HepG2 (cell line): ENCODE measurements around the gene CDC14B. TPM values are rescaled to one million over a fixed set of nuclear protein-coding genes. Genes with fewer than 3 reads are reported as not detected.

Experiments
- AKAP8 ChIP-seq: sonication (generic); formaldehyde crosslinking; IDR thresholded peaks from 2 replicates; pipeline ENCODE4 v1.5.1; 2020; ENCODE audit warnings: mild to moderate bottlenecking, missing genetic modification reagents
- ATF2 ChIP-seq: sonication (generic); formaldehyde crosslinking; IDR thresholded peaks from 2 replicates; pipeline ENCODE4 v1.4.0; 2020; ENCODE audit warnings: missing genetic modification reagents
- E2F2 ChIP-seq: sonication (generic); formaldehyde crosslinking; IDR thresholded peaks from 2 replicates; pipeline ENCODE4 v1.4.0; 2020; ENCODE audit warnings: missing genetic modification reagents, borderline replicate concordance
- MED13 ChIP-seq: sonication (generic); formaldehyde crosslinking; IDR thresholded peaks from 2 replicates; pipeline ENCODE4 v1.5.0; 2020; ENCODE audit warnings: missing genetic modification reagents
- MZF1 ChIP-seq: sonication (generic); formaldehyde crosslinking; IDR thresholded peaks from 2 replicates; pipeline ENCODE4 v1.8.1; 2023; ENCODE audit warnings: mild to moderate bottlenecking, missing genetic modification reagents, borderline replicate concordance
- NCOR1 ChIP-seq: fragments of 200-600 bp; sonication (generic); IDR thresholded peaks from 2 replicates; pipeline ENCODE4 v1.7.0; 2017; ENCODE audit warnings: antibody characterized with exemption, low read length, borderline replicate concordance
- NFYB ChIP-seq: sonication (generic); formaldehyde crosslinking; IDR thresholded peaks from 2 replicates; pipeline ENCODE4 v1.4.0; 2020; ENCODE audit warnings: missing genetic modification reagents
- NKX3-1 ChIP-seq: sonication (generic); formaldehyde crosslinking; IDR thresholded peaks from 2 replicates; pipeline ENCODE4 v1.5.0; 2020; ENCODE audit warnings: missing genetic modification reagents
- PHF21A ChIP-seq: sonication (generic); formaldehyde crosslinking; IDR thresholded peaks from 2 replicates; pipeline ENCODE4 v1.5.0; 2020; ENCODE audit warnings: mild to moderate bottlenecking, missing genetic modification reagents
- SIX4 ChIP-seq: sonication (generic); formaldehyde crosslinking; IDR thresholded peaks from 2 replicates; pipeline ENCODE4 v1.4.0; 2020; ENCODE audit warnings: missing genetic modification reagents
- SP5 ChIP-seq: IDR thresholded peaks from 2 replicates; pipeline ENCODE4 v1.6.1; 2016; ENCODE audit warnings: low read depth, borderline replicate concordance
- TBX3 ChIP-seq: fragments of 450-650 bp; IDR thresholded peaks from 2 replicates; pipeline ENCODE4 v1.6.1; 2017; ENCODE audit warnings: antibody characterized with exemption, mild to moderate bottlenecking, inconsistent platforms, borderline replicate concordance
- ZKSCAN8 ChIP-seq: IDR thresholded peaks from 2 replicates; pipeline ENCODE4 v1.6.1; 2016; ENCODE audit warnings: borderline replicate concordance, missing genetic modification reagents, missing compliant biosample characterization
- ZNF143 ChIP-seq: sonication (generic); formaldehyde crosslinking; IDR thresholded peaks from 2 replicates; pipeline ENCODE4 v1.4.0; 2020; ENCODE audit warnings: missing genetic modification reagents
- ZNF329 ChIP-seq: sonication (generic); formaldehyde crosslinking; IDR thresholded peaks from 2 replicates; pipeline ENCODE4 v1.9.0; 2021; ENCODE audit warnings: low read depth, mild to moderate bottlenecking, missing genetic modification reagents
- ZNF598 ChIP-seq: sonication (generic); formaldehyde crosslinking; IDR thresholded peaks from 2 replicates; pipeline ENCODE4 v1.5.1; 2020; ENCODE audit warnings: mild to moderate bottlenecking, missing genetic modification reagents, borderline replicate concordance
- ZNF646 ChIP-seq: sonication (generic); formaldehyde crosslinking; IDR thresholded peaks from 2 replicates; pipeline ENCODE4 v1.9.0; 2021; ENCODE audit warnings: mild to moderate bottlenecking, missing genetic modification reagents
- polyA plus RNA-seq, 8 experiments: library from polyadenylated mRNA; depleted of rRNA in 3 of 8; stranded (reverse) in 7 of 8; unstranded in 1 of 8; fragments of >200 nt; fragmentation: Illumina TruSeq in 4 of 8; extraction: Trizol in 4 of 8; gene quantifications; 2 replicates each; pipeline versions ENCODE4 v1.2.1 to v1.2.3, GENCODE V29; 2011 to 2016; ENCODE audit warnings: low read depth in 4 of 8, missing spikeins in 1 of 8, mixed read lengths in 1 of 8; ENCODE audit not compliant: insufficient read depth in 1 of 8
- total RNA-seq, 5 experiments: library from RNA; depleted of rRNA; stranded (reverse); fragments of >200 nt; fragmentation: Illumina TruSeq; extraction: Trizol; gene quantifications; 2 replicates each; pipeline ENCODE4 v1.2.3, GENCODE V29; 2016; ENCODE audit warnings: low read depth in 1 of 5
- TF ChIP-seq, protein P1 (sequence below): sonication (generic); formaldehyde crosslinking; IDR thresholded peaks from 2 replicates; pipeline ENCODE4 v1.4.0; 2020; ENCODE audit warnings: missing genetic modification reagents, borderline replicate concordance

CDC14B gene
- total and polyA plus RNA-seq, 2 of the 13 experiments (the other 11 are each of a cell fraction or from before 2014, with no cell fraction given) = 25.8 to 33.3 TPM

DNA sequence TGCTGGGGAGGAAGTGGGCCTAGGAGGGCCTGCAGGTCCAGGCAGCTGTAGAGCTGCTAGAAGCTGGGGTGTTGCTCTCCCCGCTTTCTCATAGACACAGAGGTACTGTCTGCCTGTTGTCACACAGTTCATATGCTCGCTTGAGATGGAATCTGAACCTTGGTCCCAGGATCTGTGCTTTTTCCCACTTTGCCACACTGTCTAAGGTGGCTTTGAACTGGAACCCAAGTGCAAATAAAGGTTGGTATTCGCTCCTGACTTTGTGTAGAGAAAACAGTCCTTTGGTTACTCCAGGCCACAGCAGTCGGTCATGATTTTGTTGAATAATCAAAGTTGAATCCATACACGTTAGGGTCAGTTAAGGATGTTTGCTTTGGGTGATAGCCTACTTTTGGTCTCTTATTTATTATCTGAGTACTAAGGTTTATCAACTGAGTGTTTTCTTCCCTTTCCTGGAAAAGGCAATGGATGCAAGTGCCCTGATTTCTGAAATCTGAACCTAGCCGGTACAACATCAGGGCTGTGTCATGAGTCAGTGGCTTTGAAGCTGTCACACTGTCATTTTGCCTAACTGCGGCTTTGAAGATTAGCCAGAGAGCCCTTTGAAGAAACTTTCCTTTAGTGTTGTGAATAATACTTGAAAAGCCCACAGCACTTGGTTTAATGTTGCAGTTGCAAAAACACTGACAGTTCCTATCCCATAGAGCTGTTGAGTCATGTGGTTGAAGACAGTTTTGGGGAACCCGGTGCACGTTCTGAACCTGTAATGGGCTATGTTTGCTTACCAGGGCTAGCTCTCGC, 128.4 kb downstream of the CDC14B start (continued):
- TF ChIP-seq, protein P1, sequence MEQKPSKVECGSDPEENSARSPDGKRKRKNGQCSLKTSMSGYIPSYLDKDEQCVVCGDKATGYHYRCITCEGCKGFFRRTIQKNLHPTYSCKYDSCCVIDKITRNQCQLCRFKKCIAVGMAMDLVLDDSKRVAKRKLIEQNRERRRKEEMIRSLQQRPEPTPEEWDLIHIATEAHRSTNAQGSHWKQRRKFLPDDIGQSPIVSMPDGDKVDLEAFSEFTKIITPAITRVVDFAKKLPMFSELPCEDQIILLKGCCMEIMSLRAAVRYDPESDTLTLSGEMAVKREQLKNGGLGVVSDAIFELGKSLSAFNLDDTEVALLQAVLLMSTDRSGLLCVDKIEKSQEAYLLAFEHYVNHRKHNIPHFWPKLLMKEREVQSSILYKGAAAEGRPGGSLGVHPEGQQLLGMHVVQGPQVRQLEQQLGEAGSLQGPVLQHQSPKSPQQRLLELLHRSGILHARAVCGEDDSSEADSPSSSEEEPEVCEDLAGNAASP (CRISPR knock-in tag) = peak; percentile 96
- TF ChIP-seq SP5 (CRISPR knock-in tag) (peak; percentile 33; the same call in 1 of the 2 replicates), NKX3-1 (CRISPR knock-in tag) (peak; percentile 69), SIX4 (peak; percentile 97), NCOR1 (peak; percentile 96), ZKSCAN8 (CRISPR knock-in tag) (peak; percentile 73; the same call in 1 of the 2 replicates), ZNF329 (CRISPR knock-in tag) (no peak), TBX3 (peak; percentile 82), MED13 (CRISPR knock-in tag) (no peak; the same call in 1 of the 2 replicates), ZNF598 (no peak), MZF1 (CRISPR knock-in tag) (no peak), NFYB (CRISPR knock-in tag) (no peak), PHF21A (CRISPR knock-in tag) (peak; percentile 96), ATF2 (CRISPR knock-in tag) (peak; percentile 73; the same call in 1 of the 2 replicates), AKAP8 (CRISPR knock-in tag) (no peak), ZNF143 (peak; percentile 29; the same call in 1 of the 2 replicates), ZNF646 (peak; percentile 39; the same call in 1 of the 2 replicates), E2F2 (CRISPR knock-in tag) (no peak; the same call in 1 of the 2 replicates)
